HG03469 (cell line): Measurements from ENCODE around the gene DOCK1.

Experiments used
- ATAC-seq: cut with Tn5 transposase; IDR thresholded peaks from one replicate; pipeline ENCODE4 v1.9.1; 2021; ENCODE audit warnings: mild to moderate bottlenecking, moderate library complexity, moderate number of reproducible peaks; ENCODE audit not compliant: unreplicated experiment

DOCK1 gene

DNA sequence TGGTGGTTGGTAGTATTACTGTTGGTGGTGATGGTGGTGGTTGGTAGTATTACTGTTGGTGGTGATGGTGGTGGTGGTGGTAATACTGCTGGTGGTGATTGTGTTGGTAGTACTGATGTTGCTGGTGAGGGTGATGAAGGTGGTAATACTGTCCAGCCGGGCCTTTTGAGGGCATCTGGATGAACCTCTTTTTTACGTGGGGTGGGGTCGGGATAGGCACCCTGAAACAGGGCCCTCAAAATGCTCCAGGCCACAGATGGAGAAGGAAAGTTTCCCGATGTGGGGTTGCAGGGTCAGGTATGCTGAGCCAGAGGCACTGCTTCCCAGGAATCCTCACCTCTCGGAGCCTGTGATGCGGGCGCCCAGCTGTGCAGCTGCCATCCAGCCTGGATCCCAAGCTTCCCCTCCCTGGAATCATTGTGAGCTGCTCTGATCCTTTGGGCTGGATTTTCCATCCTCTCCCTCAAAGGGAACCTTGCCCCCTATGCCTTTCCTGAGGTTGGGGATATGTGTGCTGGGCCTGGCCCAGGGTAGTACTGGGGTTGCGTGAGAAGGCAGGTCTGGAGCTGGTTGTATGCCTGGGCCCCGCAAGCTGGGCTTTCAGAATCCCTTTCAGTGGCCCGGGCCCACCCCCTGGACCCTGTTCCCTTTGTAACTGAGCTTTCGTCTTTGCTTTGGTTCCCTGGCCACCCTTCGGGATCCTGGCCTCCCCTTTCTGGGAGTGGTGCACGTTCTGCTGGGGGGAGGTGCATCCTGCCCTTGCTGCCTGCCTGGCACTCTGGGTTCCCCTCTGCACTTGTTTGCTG lies 43.3 kb downstream of the DOCK1 start:
- no peak for ATAC-seq

- no peak for ATAC-seq
Observed at GRCh38 chr10:126949161-126949503, 43.9 kb downstream of the DOCK1 start.

- no peak for ATAC-seq
Observed at GRCh38 chr10:126950401-126951105, 45.3 kb downstream of the DOCK1 start.

DNA sequence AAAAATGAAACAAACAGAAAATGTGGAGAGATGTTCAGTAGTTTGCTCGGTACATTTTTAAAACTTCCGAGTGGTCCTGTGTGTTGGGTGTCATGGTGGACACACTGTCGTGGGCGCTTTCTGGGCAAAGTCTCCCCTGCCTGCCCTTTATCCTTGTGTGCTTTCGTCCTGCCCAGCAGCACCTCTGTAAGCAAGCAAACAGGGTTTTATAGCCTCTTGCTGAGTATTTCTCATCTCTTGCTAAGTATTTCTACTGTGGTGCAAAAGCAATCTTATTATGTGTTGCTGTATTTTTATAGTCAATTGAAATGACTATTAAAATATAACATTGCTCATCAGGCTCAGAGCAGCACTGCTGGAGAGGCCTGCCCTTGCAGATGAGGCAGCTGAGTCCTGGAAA lies 48.7 kb downstream of the DOCK1 start:
- no peak for ATAC-seq

DNA sequence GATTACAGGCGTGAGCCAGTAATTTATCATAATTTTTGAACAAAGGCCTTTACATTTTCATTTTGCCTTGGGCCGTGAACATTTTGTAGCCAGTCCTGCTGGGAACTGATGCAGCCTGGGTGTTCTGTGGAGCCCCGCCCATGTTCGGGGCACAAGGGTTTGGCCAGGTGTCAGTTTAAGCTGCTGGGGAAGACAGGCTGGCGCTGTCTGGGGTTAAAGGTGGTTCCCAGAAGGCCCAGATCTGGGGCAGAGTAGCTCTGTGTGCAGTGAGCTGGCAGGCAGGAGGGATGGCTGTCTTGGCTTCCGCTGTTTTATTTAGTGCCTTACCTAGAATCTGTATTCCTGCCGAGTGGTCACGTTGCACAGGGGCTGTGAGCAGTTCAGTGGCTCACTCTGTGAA lies 50.2 kb downstream of the DOCK1 start:
- ATAC-seq, result no peak

DNA sequence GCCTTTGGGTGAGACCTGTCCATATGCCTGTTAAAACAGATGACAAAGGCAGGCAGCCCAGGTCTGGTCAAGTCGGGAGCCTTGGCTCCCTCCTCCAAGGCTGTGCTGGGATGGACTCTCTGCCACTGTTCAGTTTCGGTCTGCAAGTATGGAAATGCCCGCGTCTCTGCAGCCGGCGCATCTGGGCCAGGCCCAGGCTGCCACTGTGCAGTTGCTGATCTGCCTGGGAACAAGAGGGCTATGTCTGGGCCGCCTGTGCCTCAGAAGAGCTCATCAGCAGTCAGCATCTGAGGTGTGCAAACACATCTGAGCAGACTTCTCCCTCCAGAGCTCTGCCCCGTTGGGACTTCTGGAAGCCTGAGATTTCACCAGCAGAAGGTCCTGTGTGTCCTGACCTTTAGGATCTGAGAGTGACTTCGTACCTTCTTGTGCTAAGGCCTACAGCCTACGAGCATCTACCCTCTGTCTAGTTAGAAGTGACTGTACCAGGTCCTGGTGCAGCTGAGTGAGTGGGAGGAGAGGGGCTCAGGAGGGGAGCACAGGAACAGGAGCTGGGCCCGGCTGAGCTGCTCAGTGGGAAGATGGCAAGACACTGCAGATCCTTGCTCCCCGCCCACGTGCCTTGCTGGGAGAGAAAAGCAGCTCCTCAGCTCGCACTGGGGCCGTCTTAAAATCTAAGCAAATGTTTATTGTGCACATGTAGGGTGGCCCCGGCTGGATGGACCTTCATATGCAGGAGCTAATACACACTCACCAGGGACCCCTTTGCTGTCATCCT lies 50.9 kb downstream of the DOCK1 start:
- ATAC-seq, result no peak

- ATAC-seq, result no peak
Observed at GRCh38 chr10:126956712-126957108, 51.5 kb downstream of the DOCK1 start.

GRCh38 chr10:126957111-126957510 lies 51.9 kb downstream of the DOCK1 start:
- ATAC-seq, result no peak

GRCh38 chr10:126959431-126959830 lies 54.2 kb downstream of the DOCK1 start:
- ATAC-seq, result no peak

- ATAC-seq, result no peak
Observed at GRCh38 chr10:126959906-126960685, 54.9 kb downstream of the DOCK1 start.

DNA sequence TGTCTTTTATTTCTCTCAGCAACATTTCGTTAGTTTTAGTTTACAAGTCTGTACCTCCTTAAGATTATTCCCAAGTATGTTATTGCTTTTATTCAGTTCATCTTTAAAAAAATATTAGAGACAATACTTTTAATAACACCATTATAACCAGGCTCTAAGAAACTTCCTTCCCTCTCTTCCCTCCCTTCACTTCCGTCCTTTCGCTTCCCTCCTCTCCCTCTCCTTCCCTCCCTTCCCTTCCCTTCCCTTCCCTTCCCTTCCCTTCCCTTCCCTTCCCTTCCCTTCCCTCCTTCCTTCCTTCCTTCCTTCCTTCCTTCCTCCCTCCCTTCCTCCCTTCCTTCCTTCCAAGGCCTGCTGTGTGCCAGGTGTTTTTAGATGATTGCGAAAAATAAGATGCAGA lies 58.1 kb downstream of the DOCK1 start:
- ATAC-seq, result no peak

- no peak for ATAC-seq
Observed at GRCh38 chr10:126964190-126964589, 59.0 kb downstream of the DOCK1 start.

- no peak for ATAC-seq
Observed at GRCh38 chr10:126966938-126967337, 61.7 kb downstream of the DOCK1 start.

DNA sequence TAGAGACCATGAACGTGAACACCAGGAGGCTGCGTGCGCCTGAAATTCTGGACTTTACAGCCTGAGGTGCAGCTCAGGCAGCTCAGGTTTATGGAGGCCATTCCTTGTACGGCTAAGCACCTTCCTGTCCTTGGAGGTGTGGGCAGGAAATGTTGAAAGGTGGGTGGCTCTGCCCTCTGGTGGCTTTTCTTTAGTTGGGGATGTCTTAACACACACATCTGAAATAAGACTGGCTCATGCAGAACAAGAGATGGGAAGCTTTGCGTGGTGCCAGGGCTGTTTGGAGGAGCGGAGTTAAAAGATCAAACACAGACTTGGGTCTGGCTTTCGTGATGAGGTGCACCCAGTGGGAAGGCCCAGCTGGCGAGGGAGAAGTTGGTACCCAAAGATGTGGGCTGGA lies 64.1 kb downstream of the DOCK1 start:
- no peak for ATAC-seq

GRCh38 chr10:126972635-126973414 lies 67.6 kb downstream of the DOCK1 start:
- no peak for ATAC-seq

GRCh38 chr10:126975221-126975620 lies 70.0 kb downstream of the DOCK1 start:
- no peak for ATAC-seq

DNA sequence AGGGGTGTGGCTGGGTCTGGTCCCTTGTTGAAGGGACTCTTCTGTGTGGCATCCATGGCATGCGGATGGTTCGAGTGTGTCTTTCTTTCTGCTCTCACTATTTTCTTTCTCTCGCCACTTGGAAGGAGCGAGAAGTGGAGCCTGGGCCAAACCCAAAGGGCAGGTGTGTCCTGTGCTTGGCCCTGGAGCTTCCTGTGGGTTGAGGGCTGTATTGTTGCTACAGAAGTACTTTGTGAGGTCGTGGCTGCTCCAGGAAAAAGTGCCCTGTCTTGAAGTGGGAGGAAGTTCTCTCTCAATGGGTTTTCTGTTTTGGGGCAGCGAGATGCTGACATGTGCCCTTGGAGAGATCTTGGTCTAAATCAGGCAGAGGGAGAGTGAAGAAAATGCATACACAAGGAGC lies 72.0 kb downstream of the DOCK1 start:
- ATAC-seq, result no peak

- ATAC-seq, result no peak
Observed at GRCh38 chr10:126979311-126979710, 74.1 kb downstream of the DOCK1 start.

GRCh38 chr10:126993208-126993607 lies 88.0 kb downstream of the DOCK1 start:
- no peak for ATAC-seq
